NCI-H82 treated with DMSO at 0.1 percent for 48 hours (cell line): ENCODE measurements around the gene KRT37.

Source experiments
- DNase-seq: peaks from one replicate; lab custom pipeline; 2025; ENCODE audit not compliant: unreplicated experiment; lab: John Stamatoyannopoulos, UW

Gene KRT37

DNA sequence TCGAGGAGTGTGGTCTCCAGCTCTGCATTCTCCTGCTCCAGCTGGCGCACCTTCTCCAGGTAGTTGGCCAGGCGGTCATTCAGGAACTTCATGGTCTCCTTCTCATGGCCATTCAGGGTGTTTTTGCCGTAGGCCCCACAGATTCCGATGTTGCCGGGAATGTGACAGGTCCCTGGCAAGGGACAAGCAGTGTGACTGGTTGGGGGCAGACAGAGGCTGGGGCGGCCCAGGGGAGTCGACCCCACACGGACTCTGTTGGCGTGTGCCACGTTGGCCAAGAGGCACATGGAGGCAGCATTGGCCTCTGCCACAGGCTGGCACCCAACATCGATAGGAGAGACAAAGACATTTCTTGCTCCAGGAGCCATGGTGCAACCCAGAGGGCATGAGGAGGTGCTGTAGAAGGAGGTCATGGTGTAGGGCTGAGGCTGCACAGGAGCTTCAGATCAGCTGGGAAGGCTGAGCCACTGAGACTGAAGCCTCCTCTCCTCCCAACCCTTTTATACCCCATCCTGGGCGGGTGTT is at the start of gene KRT37:
Gene KRT37 (minus strand): TSS at position 475 of the 525 bp plus-strand sequence. CDS start 62 bp downstream, at position 413.
- no peak for DNase-seq

DNA sequence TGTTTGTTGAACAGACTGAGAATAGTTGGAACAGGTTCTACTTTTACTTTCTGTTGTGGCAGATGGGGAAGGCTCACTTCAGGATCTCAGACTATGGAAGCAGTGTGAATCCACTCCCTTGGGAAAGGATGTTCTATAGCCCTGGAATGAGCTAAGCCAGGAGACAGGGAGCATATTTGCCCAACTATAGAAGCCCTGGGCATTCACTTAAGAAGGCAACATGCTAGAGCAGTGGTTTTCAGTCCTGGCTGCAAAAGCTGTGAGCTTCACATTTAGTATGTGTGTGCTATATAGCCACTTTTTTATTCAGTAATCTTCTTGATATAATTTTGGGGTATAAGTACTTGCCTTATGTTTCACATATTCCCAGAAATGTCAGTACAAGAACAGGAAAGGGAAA is 44.0 kb upstream of the KRT37 start:
- DNase-seq: no peak

DNA sequence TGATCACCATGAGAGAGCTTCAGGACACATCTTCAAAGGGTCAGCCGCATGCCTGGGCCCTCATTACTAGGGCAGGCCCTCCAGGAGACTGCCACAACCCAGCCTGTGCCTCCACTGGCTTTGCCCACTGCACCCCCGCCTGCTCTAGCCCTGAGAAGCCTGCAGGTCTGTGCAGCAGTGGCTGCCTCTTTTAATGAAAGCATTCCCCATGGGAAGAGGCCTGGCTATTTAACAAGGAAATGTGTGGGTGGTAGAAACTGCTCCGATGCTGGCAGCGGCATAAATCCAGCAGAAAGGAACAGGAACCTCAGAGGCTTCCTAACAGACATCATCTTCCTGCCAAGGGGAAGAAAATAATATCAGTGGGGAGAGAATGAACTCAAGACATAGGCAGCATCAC is 43.2 kb upstream of the KRT37 start:
- DNase-seq: no peak

DNA sequence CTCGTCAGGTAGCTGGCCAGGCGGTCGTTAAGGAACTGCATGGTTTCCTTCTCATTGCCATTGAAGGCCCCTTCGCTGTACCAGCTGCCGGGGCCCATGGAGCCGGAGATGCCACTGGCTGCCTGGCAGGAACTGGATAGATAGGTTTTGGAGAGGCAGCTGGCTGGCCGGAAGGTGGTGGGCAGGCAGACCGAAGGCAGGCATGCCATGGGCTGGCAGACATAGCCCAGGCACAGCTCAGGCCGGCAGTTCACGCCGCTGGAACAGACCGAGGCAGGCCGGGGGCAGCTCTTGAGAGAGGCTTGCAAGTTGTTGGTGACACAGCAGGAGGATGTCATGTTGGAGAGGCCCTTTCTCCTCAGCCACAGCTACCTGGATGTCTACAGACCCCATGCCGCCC is 42.6 kb upstream of the KRT37 start, which contains the start of gene KRT32:
Gene KRT32 (minus strand): TSS at position 399 of the 400 bp plus-strand sequence. CDS start 61 bp downstream, at position 338.
- no peak for DNase-seq

DNA sequence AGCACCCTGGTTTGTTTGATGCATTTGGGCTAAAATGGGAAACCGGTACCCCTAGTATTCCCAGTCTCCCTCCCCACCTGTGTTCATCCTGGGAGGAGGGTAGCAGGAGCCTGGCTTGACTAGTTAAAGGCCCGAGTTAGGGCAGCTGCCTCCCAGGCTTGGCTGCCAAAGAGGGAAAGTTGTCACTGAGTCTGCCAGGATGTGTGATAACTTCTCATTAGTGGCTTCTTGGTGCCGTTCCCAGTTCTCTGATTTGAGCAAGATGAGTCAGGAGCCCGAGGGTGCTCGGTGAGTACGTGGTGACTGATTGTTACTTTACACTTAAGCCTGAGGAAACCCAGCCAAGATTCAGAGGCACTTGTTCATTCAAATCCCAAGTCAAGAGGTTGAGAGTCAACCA is 40.3 kb upstream of the KRT37 start:
- no peak for DNase-seq

DNA sequence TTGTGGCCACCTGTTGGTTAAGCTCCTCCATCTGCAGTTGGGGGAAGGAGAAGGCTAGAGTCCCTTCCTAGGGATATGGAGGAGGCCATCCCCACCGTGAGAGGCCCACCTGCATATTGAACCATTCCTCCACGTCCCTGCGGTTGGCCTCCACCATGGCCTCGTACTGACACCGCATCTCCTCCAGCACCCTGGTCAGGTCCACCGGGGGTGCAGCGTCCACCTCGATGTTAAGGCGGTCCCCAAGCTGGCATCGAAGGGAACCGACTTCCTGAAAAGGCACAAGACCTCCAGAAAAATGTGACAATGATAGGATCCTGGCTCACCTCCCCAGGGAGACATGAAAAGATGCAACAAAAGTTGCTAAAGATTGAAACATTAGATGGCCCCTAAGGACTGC is 39.8 kb upstream of the KRT37 start:
- no peak for DNase-seq

DNA sequence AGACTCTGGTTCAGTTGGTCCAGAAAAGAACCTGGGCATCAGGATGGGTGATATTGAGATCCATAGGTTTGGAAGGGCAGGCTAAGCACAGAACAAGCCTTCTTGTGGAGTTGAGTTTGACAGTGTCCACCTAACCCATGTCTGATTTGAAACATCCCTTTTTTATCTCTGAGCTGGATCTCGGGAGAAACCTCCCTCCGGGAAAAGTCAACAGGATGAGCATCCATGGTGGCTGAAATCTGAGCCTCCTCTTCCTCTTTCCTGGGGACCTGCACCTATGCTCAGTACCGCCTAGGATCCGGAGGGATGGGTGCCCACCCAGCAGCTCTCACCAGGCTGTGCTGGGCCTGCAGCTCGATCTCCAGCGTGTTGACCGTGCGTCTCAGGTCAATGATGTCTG is 39.4 kb upstream of the KRT37 start:
- no peak for DNase-seq

DNA sequence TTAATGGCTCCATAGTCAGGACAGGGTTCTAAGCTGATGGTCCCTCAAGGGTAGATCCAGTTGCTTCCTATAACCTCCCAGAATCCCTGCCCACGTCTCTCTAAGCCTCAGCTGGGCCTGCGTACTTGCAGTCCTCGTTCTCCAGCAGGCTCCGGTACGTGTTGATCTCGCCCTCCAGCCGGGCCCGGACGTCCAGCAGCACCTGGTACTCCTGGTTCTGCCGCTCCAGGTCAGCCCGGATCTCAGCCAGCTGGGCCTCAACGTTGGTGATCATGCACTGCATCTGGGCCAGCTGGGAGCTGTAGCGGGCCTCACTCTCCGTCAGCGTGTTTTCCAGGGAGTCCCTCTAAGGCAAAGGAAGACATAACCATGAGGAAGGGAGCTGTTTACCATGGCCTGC is 38.3 kb upstream of the KRT37 start:
- no peak for DNase-seq

DNA sequence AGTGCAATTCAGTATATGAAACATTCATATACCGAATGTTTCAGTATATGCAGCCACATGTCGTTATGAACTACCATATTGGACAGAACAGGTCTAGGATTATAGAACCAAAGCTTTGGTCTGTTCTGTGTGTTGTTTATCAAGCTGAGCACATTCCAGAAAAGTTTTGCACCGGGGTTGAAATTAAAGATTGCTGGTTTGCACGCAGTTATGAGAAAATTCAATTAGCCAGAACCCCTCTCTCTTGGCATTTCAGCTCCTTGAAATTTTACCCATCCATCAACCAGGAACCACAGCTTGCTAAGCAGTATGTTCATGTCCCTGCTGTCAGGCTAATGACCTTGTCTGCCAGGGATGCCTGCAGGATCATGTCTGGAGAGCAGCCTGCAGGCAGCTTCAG is 33.3 kb upstream of the KRT37 start:
- DNase-seq: no peak

DNA sequence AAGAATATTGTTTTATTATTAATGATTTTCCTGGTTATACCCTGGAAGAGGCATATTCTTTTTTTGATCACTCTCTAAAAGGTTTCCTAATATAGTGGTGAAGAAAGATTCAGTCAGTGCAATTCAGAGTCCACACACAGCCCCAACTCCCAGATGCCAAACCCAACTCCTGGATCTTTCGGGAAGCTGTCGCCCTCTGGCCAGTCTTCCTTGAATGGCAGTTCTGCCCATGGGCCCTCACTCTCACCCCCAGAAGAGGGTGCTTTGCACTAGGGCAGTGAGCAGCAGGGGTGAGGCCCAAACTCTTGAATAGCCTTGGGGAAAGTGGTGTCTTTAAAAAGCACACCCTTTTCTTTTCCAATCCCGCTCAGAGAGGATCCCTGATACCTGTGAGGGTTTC is 31.8 kb upstream of the KRT37 start:
- DNase-seq: no peak

DNA sequence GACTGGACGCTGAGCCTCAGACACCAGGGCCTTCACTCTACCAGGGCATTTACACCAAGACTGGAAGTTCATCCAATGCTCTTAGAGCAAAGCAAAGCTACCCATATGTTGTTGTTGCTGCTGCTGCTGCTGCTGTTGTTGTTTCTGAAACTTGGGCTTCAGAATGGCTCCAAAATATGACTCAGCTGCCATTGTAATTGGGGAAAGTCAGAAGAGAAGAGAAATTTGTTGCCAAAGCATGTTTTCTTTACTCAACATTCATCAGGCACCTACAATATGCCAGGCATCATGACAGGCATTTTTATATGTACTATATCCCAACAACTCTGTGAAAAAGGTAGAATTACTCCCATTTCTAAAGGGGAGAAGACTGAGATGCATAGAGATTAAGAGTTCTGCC is 30.9 kb upstream of the KRT37 start:
- DNase-seq: no peak

DNA sequence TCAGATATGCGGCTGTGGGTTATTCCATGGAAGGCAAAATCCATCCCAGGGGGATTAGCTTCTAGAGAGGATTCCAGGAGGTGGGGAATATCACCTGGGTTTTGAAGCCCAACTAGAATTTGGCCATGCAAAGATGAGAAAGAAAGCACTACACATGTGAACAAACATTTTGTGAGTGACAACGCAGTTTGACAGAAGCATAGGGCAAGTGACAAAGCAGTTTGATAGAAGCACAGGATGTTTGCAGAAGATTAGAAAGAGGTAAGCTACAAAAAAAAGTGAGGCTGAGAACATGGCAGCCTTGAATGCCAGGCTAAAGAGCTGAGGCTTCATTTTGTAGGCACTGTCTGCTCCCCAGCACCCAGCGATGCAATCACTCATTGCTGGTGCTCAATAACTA is 28.7 kb upstream of the KRT37 start:
- no peak for DNase-seq

DNA sequence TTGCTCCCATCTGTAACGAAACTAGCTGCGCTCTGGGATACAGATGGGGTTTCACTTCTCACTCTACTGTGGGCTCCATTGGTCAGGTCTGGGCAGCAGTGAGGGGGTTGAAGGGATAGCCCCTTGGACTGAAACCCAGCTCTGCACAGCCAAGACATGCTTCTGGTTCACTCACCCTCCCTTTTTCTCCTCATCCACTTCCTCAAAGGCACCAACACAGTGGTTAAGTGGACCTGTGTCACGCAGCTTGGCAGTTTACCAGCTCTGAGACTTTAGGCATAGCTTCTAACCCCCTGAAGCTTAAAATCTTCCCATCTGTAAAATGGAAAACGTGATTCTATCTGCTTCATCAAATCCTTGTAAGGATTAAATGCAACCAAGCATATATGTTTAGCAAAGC is 27.9 kb upstream of the KRT37 start:
- DNase-seq: no peak

DNA sequence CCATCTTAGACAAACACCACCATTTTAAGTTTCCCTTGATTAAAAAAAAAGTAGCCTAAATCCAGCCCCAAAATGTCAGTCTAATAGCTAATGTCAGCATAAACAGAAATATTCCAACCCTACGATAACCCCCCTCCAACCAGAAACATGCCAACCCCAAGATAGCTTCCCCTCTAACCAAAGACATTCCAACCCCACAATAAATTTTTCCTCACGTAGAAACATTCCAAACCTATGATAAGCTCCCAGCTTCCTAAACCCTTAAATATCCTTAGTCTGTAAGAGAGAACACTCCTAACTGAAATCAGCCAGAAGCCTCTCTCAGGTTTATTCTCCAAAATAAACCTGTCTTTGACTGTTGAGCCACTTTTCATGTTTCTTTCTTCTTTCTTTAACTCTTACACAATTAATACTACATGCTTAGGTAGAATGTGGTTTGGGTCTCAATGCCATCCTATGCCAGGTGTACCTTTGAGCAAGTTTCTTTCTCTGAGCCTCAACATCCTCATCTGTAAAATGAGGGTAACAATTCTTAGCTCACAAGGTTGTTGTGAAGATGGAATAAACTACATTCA is 26.9 kb upstream of the KRT37 start:
- DNase-seq: no peak

DNA sequence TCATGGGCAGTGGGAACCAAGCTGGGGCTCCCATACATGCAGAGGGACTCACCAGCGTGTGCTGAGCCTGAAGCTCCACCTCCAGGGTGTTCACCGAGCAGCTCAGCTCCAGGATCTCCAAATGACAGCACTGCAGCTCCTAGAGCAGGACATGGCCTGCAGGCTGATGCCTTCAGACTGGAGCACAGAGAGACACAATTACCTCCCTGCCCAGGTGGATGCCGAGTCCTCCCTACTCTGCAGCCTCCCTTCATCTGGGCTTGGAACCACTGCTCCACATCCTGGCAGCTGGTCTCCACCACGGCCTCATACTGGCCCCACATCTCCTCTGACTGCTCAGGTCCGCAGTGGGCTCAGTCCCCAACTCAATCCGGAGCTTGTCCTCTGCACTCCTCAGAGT is 24.6 kb upstream of the KRT37 start:
- no peak for DNase-seq

DNA sequence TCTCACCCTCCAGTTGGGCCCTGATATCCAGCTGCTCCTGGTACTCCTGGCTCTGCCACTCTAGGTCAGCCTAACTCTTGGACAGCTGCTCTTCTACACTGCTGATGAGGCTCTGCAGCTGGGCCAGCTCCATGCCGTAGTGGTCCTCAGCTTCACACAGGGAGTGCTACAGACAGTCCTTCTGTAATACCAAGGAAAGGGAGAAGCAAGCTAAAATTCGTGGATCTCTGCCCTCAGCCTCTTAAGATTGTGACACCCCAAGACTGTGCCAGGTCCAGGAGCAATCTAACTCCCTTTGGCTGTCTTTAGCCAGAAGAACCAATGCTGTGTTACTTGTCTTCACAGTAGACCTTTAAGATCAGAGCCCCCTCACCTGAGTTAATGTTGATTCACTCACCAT is 24.1 kb upstream of the KRT37 start:
- DNase-seq: no peak

DNA sequence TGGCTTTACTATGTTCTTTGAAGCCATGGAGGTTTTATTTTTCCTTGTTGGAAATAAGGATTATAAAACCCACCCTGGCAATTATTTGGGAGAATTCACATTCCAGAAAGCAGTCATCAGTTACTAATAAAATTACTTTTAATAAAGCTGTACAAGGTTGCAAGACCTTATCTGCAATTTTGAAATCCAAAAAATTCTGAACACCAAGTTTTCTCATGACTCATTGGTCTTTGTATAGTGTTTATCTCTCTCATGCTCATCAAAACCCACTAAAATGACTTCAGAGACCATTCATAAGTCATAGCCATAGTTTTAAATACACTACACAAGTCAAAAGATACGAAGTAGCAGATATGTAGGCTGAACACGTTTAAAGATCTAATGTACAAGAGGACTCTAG is 22.4 kb upstream of the KRT37 start:
- DNase-seq: no peak

DNA sequence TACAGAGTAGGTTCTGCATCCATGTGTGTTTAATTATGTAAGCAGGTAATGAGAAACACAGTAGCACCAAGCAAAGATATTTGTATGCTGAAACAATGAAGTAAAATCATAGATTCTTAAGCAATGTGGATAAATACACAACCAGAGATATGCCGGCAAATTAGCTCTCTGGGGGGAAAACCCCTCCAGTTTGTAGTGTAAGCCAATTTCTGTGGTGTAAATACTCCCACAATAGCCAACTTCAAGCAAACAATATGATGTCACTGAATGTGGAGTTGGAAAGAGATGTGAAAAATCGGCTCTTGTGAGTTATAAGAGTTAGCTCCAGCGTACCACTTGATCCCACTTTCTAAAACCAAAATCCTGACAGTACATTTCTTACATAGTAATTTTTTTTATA is 20.3 kb upstream of the KRT37 start:
- no peak for DNase-seq

DNA sequence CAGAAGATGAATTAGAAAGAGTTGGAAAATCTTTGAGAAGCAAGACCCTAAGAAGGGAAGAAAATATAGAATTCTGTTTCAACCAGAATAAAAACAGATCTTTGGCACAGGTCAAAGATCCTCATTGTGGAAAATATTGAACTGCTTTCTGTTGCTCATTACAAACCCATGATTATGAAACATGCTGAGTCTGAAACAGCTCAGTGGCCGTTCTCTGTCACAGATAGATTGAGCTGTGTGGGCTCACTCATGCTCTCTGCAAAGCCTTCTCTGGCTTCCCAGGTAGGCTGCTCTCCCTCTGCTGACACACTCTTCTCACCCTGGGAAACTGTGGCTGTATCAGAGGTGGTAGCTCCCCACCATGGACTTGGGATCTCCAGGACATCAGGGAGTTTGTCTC is 19.8 kb upstream of the KRT37 start:
- no peak for DNase-seq

DNA sequence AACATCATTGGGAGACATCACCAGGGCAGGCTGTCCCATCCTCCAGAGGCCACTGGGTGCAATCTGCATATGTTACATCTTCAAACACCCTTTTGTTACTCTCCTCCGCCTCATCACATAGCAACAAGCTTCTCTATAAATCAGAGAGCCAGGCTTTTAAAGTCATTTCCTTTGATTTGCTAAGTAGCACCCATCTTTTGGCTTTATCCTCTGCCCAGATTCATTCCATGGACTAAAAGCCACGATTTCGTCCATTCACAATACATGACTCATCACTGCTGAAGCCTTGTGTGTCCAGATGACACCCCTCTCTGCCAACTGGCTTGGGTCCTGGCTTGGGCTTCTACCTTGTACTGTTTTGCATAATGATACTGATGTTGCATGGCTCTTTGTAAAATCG is 18.4 kb upstream of the KRT37 start:
- no peak for DNase-seq

DNA sequence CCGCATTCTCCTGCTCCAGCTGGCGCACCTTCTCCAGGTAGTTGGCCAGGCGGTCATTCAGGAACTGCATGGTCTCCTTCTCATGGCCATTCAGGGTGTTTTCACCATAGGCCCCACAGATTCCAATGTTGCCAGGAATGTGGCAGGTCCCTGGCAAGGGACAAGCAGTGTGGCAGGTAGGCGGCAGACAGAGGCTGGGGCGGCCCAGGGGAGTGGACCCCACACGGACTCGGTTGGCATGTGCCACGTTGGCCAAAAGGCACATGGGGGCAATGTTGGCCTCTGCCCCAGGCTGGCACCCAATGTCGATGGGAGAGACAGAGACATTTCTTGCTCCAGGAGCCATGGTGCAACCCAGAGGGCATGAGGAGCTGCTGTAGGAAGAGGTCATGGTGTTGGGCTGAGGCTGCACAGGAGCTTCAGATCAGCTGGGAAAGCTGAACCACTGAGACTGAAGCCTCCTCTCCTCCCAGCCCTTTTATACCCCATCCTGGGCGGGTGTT is 16.2 kb upstream of the KRT37 start, which contains the start of gene KRT38:
Gene KRT38 (minus strand): TSS at position 453 of the 503 bp plus-strand sequence. CDS start 62 bp downstream, at position 391.
- no peak for DNase-seq

DNA sequence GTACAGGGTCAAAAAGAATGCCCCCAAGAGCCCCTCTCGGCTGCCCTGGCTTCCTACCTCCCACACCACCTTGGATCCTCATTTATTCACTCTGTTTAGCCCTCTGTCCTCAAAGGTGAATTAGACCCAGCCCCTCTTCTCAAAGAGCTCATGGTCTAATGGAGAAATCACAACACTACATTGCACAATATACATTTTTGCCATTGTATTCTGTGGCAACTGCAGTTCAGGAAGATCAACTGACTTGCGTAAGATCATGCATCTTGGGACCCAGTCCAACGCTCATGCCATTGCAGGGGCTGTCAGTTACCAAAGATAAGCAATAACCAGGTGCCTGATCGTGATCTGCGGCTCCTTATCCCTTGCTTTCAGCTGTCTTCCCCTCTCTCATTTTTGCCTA is 15.0 kb upstream of the KRT37 start:
- no peak for DNase-seq

DNA sequence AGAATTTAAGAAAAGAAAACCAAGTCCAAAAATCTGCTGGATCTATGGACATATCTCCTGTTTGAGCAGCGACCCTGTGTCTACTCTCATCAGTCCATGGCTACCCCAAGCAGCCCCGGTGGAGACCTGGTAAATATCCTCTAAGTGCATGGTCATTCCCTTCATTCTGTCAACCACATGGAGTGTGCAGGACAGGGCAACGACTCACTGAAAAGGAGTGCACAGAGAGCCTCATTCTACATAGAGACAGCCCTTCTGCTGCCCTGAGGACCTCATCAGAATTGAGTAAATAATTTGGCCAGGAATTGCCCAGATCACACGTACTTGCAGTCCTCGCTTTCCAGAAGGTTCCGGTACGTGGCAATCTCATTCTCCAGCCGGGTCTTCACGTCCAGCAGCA is 13.4 kb upstream of the KRT37 start:
- no peak for DNase-seq
